GM19240 (cell line): ENCODE measurements around the gene MRPL50.

Experiments
- DNase-seq: peaks from one replicate; pipeline ENCODE4 v3.0.0; 2011; ENCODE audit warnings: low spot score; ENCODE audit not compliant: insufficient read length

The MRPL50 gene

GRCh38 chr9:101341958-101342357, 56.5 kb downstream of the MRPL50 start:
- DNase-seq, result no peak
